ENCODE measurements around the gene KRT33B.

- TF ChIP-seq, protein P1, sequence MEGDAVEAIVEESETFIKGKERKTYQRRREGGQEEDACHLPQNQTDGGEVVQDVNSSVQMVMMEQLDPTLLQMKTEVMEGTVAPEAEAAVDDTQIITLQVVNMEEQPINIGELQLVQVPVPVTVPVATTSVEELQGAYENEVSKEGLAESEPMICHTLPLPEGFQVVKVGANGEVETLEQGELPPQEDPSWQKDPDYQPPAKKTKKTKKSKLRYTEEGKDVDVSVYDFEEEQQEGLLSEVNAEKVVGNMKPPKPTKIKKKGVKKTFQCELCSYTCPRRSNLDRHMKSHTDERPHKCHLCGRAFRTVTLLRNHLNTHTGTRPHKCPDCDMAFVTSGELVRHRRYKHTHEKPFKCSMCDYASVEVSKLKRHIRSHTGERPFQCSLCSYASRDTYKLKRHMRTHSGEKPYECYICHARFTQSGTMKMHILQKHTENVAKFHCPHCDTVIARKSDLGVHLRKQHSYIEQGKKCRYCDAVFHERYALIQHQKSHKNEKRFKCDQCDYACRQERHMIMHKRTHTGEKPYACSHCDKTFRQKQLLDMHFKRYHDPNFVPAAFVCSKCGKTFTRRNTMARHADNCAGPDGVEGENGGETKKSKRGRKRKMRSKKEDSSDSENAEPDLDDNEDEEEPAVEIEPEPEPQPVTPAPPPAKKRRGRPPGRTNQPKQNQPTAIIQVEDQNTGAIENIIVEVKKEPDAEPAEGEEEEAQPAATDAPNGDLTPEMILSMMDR (IDR thresholded peaks at IDR 0.05; ENCODE audit: low read length): no peak
- TF ChIP-seq EZH2 (IDR thresholded peaks at IDR 0.05; ENCODE audit: borderline replicate concordance, low read length): no peak
Measured at GRCh38 chr17:41334385-41335305, 35.0 kb downstream of the KRT33B start.
